ENCODE data around the gene CASP4.
"Not testable (repeated sequence)": the region's sequence is repeated elsewhere in the genome, so short reads cannot be mapped to it uniquely, and the experiment has no call there.

CASP4 gene

GRCh38 chr11:104946907-104947306 is 21.5 kb downstream of the CASP4 start:
- peak; percentile 57 for DNase-seq

- no peak for DNase-seq
Measured at GRCh38 chr11:104944076-104944475, 24.3 kb downstream of the CASP4 start.

DNA sequence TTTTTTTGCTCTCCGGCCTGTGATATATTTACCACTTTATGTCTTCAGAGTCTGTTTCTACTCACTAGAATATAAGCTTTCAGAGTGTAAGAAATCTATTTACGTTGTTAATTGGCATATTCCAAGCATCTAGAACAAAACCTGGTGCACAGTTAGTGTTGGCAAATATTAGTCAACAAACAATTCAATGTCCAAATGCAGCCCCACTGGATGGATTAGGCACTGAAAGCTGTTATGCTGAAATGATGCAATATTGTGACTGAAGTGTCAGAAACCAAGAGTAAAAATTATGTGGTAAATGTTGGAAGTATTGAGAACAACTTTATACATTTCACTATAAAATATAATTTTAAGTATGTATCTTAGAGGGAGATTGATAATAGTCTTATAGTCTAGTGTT is 24.8 kb downstream of the CASP4 start:
- no peak for DNase-seq

- no peak for DNase-seq
Measured at GRCh38 chr11:104934594-104934993, 33.8 kb downstream of the CASP4 start.

- not testable (repeated sequence) for DNase-seq
Measured at GRCh38 chr11:104934073-104934472, 34.3 kb downstream of the CASP4 start.

- DNase-seq: no peak
Measured at GRCh38 chr11:104928811-104929210, 39.6 kb downstream of the CASP4 start.

DNA sequence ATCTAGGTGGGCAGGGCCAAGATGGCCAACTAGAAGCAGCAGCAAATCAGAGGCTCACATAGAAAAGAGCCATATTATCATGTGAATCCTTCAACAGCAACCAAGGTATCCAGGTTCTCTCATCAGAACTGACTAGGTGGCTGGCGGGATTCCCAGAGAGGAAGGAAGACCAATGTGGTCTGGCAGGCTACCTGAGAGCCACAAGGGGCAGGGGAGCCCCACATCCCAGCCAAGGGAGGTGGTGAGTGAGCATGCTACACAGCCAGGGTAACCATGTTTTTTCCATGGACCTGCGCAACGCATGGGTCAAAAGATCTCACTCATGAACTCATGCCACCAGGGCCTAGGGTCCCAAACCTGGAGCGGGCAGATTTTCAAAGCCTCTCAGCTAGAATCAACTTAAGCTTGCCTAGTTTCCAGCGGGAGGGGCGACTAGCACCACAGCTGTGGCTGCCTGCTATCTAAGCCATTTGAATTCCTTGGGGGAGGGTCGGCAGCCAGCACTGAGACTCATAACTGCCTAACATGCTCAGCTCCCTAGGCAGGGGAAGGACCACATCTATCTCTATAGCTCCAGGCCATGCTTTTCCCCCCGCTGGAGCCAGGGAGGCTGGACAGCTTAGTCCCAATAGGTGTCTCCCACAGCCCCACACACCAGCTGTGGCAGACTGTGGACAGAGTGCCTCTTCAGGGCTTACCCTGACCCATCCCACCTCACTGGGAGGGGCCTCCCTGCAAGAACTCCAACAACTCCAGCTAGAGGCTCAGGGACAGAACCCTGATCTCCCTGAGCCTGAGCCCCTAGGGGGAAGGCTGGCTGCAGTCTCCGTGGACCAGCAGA is 41.4 kb downstream of the CASP4 start:
- no peak for DNase-seq

- no peak for DNase-seq
Measured at GRCh38 chr11:104925850-104926249, 42.5 kb downstream of the CASP4 start.

GRCh38 chr11:104918113-104918824 is 50.1 kb downstream of the CASP4 start:
- DNase-seq: no peak

GRCh38 chr11:104917271-104918112 is 50.9 kb downstream of the CASP4 start:
- DNase-seq: no peak

DNA sequence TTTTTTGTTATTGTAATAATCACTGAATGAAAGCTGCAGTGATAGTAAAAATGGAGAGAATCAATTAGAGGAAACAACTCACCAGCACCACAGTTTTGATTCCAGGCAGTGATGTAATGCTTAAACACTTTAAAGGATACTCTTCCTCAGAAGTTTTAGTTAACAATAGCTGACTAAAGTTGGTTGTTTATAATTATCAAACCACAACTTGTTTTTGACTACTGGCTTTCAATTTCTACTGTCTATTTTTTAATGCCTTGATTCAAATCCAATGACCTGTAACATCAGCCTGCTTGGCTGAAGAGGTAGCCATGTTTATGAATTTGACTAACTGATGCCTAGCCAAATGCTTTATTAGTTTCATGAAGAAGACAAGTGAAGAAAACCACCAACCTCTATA is 51.9 kb downstream of the CASP4 start:
- no peak for DNase-seq

DNA sequence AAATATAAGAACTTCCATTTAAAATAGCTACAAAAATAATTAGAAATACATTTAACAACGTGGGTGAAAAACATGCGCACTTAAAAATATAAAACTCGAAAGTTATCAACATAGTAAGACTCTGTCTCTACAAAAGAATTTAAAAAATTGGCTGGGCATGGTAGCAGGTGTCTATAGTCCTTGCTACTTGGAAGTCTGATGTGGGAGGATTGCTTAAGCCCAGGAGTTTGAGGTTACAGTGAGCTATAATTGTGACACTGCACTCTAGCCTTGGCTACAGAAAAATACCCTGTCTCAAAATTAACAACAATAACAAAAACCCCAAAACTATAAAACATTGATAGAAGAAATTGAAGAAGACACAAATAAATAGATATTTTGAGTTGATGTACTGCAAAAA is 56.3 kb downstream of the CASP4 start:
- DNase-seq: no peak

DNA sequence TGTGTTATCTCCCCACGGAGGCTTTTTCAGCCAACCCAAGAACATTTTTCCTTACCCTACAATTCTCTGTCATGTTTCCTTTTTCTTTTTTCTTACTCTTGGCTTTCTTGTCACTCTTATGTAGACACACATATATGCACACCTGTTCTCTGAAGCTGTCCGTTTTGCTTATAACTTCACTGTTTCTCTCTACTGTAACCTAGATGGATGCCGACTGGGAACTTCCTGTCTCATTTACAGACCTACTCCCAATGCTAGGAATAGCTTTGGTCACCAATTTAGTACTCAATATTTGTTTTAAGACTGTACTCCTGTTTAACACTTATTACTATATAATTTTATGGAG is 60.2 kb downstream of the CASP4 start:
- no peak for DNase-seq

GRCh38 chr11:104907521-104908185 is 60.7 kb downstream of the CASP4 start:
- peak; percentile 18 for DNase-seq

DNA sequence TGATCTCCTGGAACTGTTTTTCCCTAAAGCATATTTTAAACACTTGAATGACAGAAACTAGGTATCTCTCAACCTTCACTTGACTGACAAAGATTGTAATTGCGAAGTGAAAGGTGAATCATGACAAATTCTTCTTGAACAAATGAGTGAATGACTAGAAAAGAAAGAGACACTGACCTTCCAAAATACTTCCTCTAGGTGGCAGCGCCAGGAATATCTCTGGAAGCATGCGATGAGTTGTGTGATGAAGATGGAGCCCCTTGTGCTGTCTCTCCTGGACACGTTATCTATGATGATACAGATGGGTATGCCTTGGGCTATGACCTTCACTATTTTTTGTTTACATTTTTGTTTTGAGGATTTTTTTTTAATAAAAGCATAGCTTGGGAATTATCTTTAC is 63.1 kb downstream of the CASP4 start:
- no peak for DNase-seq

DNA sequence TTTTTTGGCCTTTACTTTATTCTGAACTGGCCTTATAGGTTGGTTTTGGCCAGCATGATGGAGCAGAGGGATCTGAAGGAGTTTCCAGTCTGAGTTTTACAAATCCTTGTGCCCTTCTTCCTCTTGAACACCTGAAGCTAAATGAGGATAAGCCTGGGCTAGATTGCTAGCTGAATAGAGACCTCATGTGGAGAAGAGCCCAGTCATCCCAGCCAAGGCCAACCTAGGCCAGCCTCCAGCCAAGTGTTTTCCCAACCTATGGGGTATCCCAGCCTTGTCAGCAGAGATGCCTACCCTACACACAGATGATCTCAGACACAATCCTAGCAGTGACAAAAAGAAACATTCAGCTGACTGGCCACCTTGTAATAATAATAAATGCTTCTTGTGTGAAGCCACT is 69.1 kb downstream of the CASP4 start:
- DNase-seq: no peak

DNA sequence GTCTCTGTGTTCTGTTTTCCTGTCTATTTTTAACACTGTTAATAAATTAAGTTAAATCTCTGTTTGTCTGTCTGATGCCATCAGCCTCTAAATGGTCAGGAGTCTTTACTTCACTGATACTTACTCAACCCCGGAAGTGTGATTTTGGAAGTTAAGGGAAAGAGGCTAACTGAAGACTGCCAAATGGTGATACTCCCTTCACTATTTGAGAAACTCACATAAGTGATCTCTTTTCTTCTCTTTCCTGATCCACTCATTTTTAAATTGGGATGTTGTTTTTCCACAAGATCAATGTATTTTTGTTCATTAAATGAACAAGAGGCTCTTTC is 69.7 kb downstream of the CASP4 start:
- DNase-seq: no peak

DNA sequence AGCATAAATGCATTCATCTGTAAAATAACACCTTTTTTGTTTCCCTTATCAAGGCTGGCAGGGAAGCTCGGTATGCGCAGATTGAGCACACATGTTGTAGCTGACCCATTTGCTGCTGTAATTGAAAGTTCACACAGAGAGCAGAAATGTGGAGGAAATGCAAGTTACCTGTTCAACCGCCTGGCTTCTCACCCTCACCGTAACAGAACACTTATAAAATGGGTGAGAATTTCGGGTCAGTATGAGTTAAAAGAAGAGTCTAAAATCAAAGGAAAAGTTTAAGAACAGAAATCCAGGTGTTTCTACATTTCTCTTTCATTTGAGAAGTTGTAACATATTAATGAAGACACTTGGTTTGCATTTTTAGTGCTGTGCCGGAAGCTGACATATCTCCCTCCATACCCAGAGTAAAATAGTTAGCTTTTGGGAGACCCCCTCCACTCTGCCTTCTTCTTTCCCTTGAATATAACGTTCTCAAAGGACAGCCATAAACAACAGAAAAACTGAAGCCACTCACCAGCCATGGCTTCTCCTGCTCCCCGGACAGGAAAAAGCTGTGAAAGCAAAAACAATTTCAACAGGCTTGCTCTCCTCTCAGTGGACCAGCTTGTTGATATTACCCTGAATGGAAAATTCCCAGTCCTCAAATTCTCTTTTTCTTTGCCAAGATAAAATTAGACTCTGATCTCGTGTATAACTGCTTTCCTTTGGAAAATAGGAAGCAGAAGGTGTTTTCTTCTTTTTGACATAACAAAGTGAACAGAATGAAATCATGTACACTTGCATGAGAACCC is 70.3 kb downstream of the CASP4 start, which contains the start of gene CASP12:
TSS of gene CASP12 (minus strand) at position 570 of the 794 bp plus-strand sequence.
- no peak for DNase-seq

- no peak for DNase-seq
Measured at GRCh38 chr11:104895634-104896033, 72.7 kb downstream of the CASP4 start.

DNA sequence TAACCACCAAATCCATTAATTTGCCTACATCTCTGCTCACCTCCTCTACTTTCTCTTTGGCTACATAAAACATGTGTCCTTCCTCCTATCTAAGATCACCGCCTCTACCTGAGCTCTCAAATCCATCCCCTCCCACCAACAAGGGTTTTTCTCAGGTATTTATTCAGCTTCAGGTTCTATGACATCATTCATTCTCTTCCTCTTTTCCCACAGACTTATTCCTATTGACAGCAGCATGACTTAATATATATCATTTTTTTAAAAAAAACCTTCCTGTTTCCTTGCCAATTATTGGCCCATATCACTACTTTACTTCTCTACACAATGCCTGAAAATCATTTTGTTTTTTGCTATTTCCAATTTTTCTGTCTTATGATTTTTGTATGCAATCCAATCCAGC is 74.5 kb downstream of the CASP4 start:
- no peak for DNase-seq

Data from stimulated activated CD4-positive, alpha-beta T cell treated with anti-CD3 and anti-CD28 coated beads, Interleukin-4, amount 100 ng/mL, for 24 hours (primary cell).